Small intestine (tissue), 7 donors: Measurements from ENCODE around the gene KRT84. TPM values are rescaled to one million over a fixed set of nuclear protein-coding genes. Genes with fewer than 3 reads are reported as not detected.

Source experiments
- DNase-seq, 2 donors: peaks; one replicate each; pipeline versions ENCODE4 v3.0.0 to v3.0.0-alpha.2; 2013
- FAIRE-seq: peaks from 2 replicates; lab custom pipeline; 2012; peaks lifted over from hg19 to GRCh38; lab: Jason Lieb, UNC
- H3K27ac ChIP-seq, 3 donors: one replicate each; pipeline ENCODE4 v1.5.1; 2013; ENCODE audit warnings: low read length in 2 of 3, mild to moderate bottlenecking in 2 of 3, control low read depth in 1 of 3, inconsistent platforms in 1 of 3, low read depth in 1 of 3, moderate library complexity in 1 of 3
- H3K27me3 ChIP-seq, 3 donors: one replicate each; pipeline ENCODE4 v1.6.1; 2013; ENCODE audit warnings: low read length in 3 of 3, inconsistent platforms in 1 of 3; ENCODE audit not compliant: control insufficient read depth in 3 of 3, insufficient read depth in 3 of 3
- H3K36me3 ChIP-seq, 3 donors: one replicate each; pipeline ENCODE4 v1.6.1; 2013; ENCODE audit warnings: low read length in 3 of 3, inconsistent platforms in 1 of 3, low read depth in 1 of 3, mild to moderate bottlenecking in 1 of 3, moderate library complexity in 1 of 3; ENCODE audit not compliant: control insufficient read depth in 3 of 3, insufficient read depth in 2 of 3
- H3K4me1 ChIP-seq, 3 donors: one replicate each; pipeline ENCODE4 v1.6.1; 2013; ENCODE audit warnings: low read length in 2 of 3, inconsistent platforms in 1 of 3, low read depth in 1 of 3, mild to moderate bottlenecking in 1 of 3, moderate library complexity in 1 of 3; ENCODE audit not compliant: control insufficient read depth in 3 of 3, insufficient read depth in 2 of 3
- H3K4me3 ChIP-seq, 3 donors: one replicate each; pipeline ENCODE4 v1.5.1; 2013; ENCODE audit warnings: low read length in 3 of 3, control low read depth in 1 of 3, inconsistent platforms in 1 of 3, low read depth in 1 of 3, mild to moderate bottlenecking in 1 of 3, moderate library complexity in 1 of 3
- H3K9me3 ChIP-seq, 2 donors: one replicate each; pipeline ENCODE4 v1.6.1; 2013; ENCODE audit warnings: low read depth in 1 of 2, low read length in 1 of 2; ENCODE audit not compliant: control insufficient read depth in 2 of 2, insufficient read depth in 1 of 2
- WGBS, 3 donors: extraction: QIAGEN DNeasy Blood & Tissue Kit; methylation state at CpG; one replicate each; pipeline ENCODE4 v1.1.7; 2013; 5-methylcytosine and 5-hydroxymethylcytosine counted together
- polyA plus RNA-seq, 4 donors: library from polyadenylated mRNA; stranded (reverse) in 3 of 4; unstranded in 1 of 4; fragments of 200-250 nt in 3 of 4; fragments of 120-200 nt in 1 of 4; gene quantifications; one replicate each; pipeline versions ENCODE4 v1.2.1 to v1.2.3, GENCODE V29; 2013
- donor health status: healthy with polysubstance abuse.
- donor health status: control.
- donor health status: control.
- donor health status: Bipolar disorder and iron deficiency.
- donor health status: healthy.

The KRT84 gene
- polyA plus RNA-seq, 4 donors, result not detected

DNA sequence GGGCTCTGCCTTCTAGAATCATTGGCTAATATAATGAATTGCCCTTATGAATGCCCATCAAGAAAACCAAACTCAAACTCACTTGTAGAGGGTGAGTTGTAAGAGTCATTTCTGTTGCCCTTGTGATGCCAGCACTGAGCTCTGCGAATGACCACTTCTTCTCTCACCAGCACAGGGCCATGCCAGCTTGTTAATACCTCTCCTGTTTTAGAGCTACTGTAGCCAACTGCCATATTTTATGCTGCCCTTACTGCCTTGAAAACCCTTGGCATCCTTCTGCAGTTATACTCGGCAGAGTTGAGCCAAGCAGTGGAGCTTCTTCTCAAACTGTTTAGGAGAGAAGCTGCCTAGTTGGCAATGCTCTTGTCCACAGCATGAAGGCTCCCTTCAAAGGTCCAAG, 40.6 kb upstream of the KRT84 start:
- Histone ChIP-seq H3K36me3 (no peaks in the 10 kb centered on the region), H3K4me3 (no peak overlapping the region), H3K4me1 (no peaks in the 10 kb centered on the region), H3K27me3 (peaks cover 0 to 11% (median 0%) of the 10 kb centered on the region in 3 donors), H3K9me3 (no peaks in the 10 kb centered on the region), H3K27ac (no peak overlapping the region)
- FAIRE-seq (no peak), DNase-seq (no peak)
- 85 to 96% (median 95%) methylated on average over 2 of the region's 2 CpGs for WGBS, 3 donors

DNA sequence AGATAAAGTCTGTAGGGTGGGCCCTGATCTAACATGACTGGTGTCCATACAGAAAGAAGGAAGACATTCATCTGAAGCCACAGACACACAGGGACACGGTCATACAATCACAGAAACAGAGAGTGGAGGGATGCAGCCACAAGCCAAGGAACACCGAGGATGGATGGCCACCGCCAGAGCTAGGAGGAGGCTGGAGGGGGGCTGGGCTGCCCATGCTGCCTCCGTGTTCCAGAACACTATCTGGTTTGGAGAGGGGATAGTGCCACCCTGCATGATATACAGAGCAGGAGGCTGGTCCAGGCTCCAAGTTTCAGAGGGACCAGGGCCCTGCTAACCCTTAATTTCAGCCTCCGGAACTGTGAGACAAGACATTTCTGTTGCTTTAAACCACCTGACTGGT, 40.0 kb upstream of the KRT84 start:
- 87 to 95% (median 89%) methylated on average over 5 of the region's 5 CpGs for WGBS, 3 donors
- DNase-seq, result no peak

DNA sequence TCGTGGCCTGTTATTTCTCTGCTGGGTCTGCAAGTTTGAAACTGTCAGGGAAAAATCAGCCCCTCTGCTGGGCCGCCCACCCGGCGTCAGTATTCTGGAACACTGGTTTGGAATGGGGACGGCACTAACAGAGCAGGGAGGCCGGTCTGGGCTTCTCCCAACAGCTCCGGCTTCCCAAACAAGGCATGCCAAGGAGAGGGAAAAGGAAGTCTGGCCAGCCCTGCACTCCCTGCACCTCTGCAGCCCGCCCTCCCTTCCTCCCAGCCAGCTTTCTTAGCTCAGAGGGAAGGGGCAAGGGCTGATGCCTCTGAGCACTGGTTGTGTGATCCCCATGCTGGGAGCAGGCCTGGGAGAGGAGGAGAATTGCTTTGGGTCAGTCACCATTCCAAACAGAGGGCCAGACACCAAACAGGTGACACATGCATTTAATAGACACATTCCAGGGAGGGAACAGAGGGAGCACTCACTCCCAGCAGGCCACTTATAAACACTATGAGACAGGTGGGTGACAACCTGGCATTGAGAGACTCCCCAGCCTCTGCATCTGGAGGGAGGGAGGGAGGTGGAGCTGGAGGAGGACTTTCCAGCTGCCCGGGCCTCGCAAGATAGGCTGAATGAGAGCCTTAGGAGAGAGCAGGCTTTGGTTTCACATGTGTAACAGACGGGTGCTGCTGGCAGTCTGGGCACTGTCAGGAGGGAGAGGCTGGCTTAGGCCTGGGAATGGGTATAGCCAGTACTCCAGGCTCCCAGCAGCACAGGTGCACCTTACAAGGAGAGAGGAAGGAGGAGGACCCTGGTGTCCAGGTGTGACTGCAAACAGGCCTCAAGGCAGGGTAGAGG, 38.4 kb upstream of the KRT84 start:
- Histone ChIP-seq H3K27ac (no peak overlapping the region), H3K4me3 (no peak overlapping the region), H3K4me1 (no peaks in the 10 kb centered on the region), H3K27me3 (peaks cover 0 to 4% (median 0%) of the 10 kb centered on the region in 3 donors), H3K36me3 (no peaks in the 10 kb centered on the region), H3K9me3 (no peaks in the 10 kb centered on the region)
- FAIRE-seq (no peak), DNase-seq (no peak)
- WGBS, 3 donors, result 65 to 72% (median 71%) methylated on average over 11 of the region's 11 CpGs

More for the DNA sequence above, 40.0 kb upstream of the KRT84 start:
- no peaks in the 10 kb centered on the region for H3K36me3 ChIP-seq
- H3K27ac ChIP-seq, result no peak overlapping the region
- no peaks in the 10 kb centered on the region for H3K9me3 ChIP-seq
- H3K4me3 ChIP-seq, result no peak overlapping the region
- FAIRE-seq, result no peak
- peaks cover 0 to 9% (median 0%) of the 10 kb centered on the region in 3 donors for H3K27me3 ChIP-seq
- no peaks in the 10 kb centered on the region for H3K4me1 ChIP-seq

DNA sequence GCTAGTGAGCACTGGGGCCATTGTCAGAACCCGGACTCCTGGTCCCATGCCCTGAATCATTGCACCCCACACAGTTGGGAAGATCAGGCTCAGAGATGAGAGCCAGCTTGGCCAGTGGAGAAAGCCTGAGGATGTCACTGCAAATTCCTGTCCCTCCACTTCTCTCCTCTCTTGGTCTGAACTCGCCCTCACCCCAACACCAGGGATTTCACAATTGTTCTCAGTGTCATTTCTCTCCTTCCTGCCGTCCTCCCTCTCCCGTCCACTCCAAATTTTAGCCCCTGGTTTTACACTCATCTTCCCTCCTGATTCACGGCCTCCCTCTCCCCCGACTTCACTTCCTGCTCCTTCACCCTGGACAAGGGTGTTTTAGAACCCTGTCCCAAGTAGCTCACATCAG, 37.6 kb upstream of the KRT84 start:
- WGBS, 3 donors, result 61 to 86% (median 69%) methylated on average over 6 of the region's 6 CpGs
- H3K36me3 ChIP-seq, result no peaks in the 10 kb centered on the region
- no peaks in the 10 kb centered on the region for H3K9me3 ChIP-seq
- no peak overlapping the region for H3K27ac ChIP-seq
- no peaks in the 10 kb centered on the region for H3K4me1 ChIP-seq
- DNase-seq (no peak), FAIRE-seq (no peak)
- peaks cover 0 to 3% (median 0%) of the 10 kb centered on the region in 3 donors for H3K27me3 ChIP-seq
- H3K4me3 ChIP-seq, result no peak overlapping the region

DNA sequence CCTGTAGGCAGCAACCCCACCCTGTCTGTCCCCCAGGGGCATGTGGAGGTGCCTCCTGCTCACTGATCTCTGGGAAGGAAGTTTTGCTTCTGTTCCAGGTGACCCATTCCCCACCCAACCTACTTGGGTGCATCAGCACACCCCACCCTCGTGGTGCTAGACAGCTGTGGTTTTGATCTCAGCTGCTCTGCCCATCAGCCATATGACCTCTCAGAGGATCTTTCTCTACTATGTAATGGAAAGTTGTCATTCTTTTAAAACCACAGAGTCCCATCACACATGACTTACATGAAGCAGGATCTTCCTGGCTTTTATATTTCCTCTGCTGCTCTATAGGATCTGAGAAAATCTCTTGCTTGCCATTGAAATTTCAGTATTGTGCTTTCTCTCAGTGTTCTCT, 34.2 kb upstream of the KRT84 start:
- FAIRE-seq (no peak), DNase-seq (no peak)
- WGBS, 3 donors, result 11 to 49% (median 40%) methylated on average over 1 of the region's 1 CpG

DNA sequence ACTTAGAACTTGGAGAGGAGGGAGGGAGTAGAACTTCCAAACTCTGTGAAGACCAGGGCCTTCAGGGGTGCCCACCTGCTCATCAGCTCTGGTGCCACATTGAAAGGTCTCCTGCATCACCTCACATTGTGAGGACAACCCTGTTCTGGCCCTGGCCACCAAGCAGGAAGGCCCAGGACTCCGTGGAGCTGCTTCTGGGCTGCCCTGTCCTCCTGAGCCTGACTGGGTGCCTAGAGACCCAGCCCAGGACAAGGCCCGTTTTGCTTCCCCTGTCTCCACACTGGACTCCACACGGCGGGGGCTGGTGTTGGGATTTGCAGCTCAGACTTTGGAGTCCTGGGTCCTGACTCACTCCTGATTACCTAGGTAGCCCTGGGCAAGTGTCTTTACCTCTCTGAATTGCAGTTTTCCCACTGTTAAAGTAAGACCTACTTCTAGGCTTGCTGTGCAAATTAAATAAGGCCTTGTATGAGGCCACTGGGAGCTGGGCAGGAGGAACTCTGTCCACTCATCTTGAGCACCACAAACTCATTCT, 33.2 kb upstream of the KRT84 start:
- 82 to 87% (median 83%) methylated on average over 4 of the region's 4 CpGs for WGBS, 3 donors
- H3K9me3 ChIP-seq, result no peaks in the 10 kb centered on the region
- H3K36me3 ChIP-seq, result no peaks in the 10 kb centered on the region
- no peaks in the 10 kb centered on the region for H3K4me1 ChIP-seq
- no peak overlapping the region for H3K27ac ChIP-seq
- FAIRE-seq (no peak), DNase-seq (no peak)
- no peak overlapping the region for H3K4me3 ChIP-seq
- H3K27me3 ChIP-seq, result peaks cover 0 to 3% (median 0%) of the 10 kb centered on the region in 3 donors

More for the DNA sequence above, 34.2 kb upstream of the KRT84 start:
- Histone ChIP-seq H3K27me3 (peaks cover 0 to 3% (median 0%) of the 10 kb centered on the region in 3 donors), H3K4me3 (no peak overlapping the region), H3K9me3 (no peaks in the 10 kb centered on the region), H3K27ac (no peak overlapping the region), H3K4me1 (no peaks in the 10 kb centered on the region), H3K36me3 (no peaks in the 10 kb centered on the region)

DNA sequence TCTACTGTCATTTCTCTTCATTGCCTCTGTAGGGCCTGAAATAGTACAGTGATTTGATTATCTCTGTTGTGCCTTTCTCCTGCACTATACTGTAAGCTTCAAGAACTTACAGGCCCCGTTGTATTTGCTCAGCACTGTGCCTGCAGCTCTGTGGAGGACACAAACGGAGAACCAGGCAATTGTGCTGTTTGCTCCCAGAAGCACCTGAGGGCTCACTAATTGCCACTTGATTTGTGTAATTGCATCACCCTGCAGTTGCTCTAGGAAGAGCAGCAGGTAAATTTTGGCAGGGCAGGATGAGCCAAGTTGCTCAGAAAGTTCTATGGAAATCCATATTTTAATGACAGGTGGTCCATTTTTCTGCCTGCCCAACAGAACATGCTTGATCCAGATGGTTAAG, 32.3 kb upstream of the KRT84 start:
- Histone ChIP-seq H3K27me3 (peaks cover 0 to 3% (median 0%) of the 10 kb centered on the region in 3 donors), H3K9me3 (no peaks in the 10 kb centered on the region), H3K27ac (peak overlapping the region in 1 of 3 donors; percentile 37), H3K4me3 (no peak overlapping the region), H3K4me1 (no peaks in the 10 kb centered on the region), H3K36me3 (no peaks in the 10 kb centered on the region)
- no peak for FAIRE-seq
- no peak for DNase-seq
- 43 to 69% (median 57%) methylated on average over 2 of the region's 2 CpGs for WGBS, 3 donors

DNA sequence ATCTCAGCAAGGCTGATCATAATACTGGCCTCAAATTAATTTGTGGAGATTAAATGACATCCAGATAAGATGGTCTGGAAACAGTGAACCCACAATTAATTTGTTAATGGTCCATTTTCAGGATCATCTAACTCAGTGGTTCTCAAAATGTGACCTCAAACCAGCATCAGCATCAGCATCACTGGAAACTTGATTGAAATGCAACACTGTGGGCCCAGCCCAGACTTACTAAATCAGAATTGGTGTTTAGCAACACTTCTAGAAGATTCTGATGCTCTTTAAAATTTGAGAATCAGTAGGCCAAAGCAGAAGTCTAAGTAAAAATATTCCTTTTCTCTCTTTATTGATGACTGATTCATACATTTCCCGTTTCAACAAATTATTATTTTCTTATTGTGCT, 31.3 kb upstream of the KRT84 start:
- no peaks in the 10 kb centered on the region for H3K9me3 ChIP-seq
- H3K4me3 ChIP-seq, result no peak overlapping the region
- FAIRE-seq (no peak), DNase-seq (no peak)
- no peaks in the 10 kb centered on the region for H3K4me1 ChIP-seq
- H3K27me3 ChIP-seq, result peaks cover 0 to 3% (median 0%) of the 10 kb centered on the region in 3 donors
- 77 to 88% (median 83%) methylated on average over 1 of the region's 1 CpG for WGBS, 3 donors
- no peaks in the 10 kb centered on the region for H3K36me3 ChIP-seq
- H3K27ac ChIP-seq, result peak overlapping the region in 1 of 3 donors; percentile 51
